Activated naive CD8-positive, alpha-beta T cell treated with anti-CD3 and anti-CD28 coated beads, Interleukin-2, amount 10 ng/mL, durations not matched to agents 7 days and 5 days (primary cell): ENCODE data around the gene CENPP. TPM values are rescaled to one million over a fixed set of nuclear protein-coding genes. Genes with fewer than 3 reads are reported as not detected.

ENCODE experiments used
- ATAC-seq: fragments of 150-1000 bp; cut with Tn5 transposase; one replicate; pipeline ENCODE4 v1.10.0; 2021; ENCODE audit warnings: low read depth, moderate library complexity
- POLR2A ChIA-PET: fragments of 350-600 bp; sonication (Branson Sonifier 250); formaldehyde crosslinking; loops from one replicate; lab custom pipeline; 2021; ENCODE audit warnings: antibody characterized with exemption; lab: Charles Lee
- DNase-seq: peaks from one replicate; pipeline ENCODE4 v3.0.0; 2021
- H3K27ac Mint-ChIP-seq: one replicate; pipeline ENCODE4 v1.8.0; 2022; ENCODE audit warnings: mild to moderate bottlenecking, mixed read lengths
- H3K27me3 Mint-ChIP-seq: one replicate; pipeline ENCODE4 v1.8.0; 2022; ENCODE audit warnings: mild to moderate bottlenecking, moderate library complexity, mixed read lengths
- H3K36me3 Mint-ChIP-seq: one replicate; pipeline ENCODE4 v1.8.0; 2021; ENCODE audit warnings: mild to moderate bottlenecking, mixed read lengths
- H3K4me1 Mint-ChIP-seq: one replicate; pipeline ENCODE4 v1.8.0; 2021; ENCODE audit warnings: mixed read lengths
- H3K4me3 Mint-ChIP-seq: one replicate; pipeline ENCODE4 v1.8.0; 2022; ENCODE audit warnings: mild to moderate bottlenecking, moderate library complexity, mixed read lengths
- H3K9me3 Mint-ChIP-seq: one replicate; pipeline ENCODE4 v1.8.0; 2021; ENCODE audit warnings: mixed read lengths
- total RNA-seq, 2 experiments: library from RNA; stranded (reverse); gene quantifications; one replicate each; pipeline ENCODE4 v1.2.3, GENCODE V29; 2021

The CENPP gene
- total RNA-seq, 2 experiments from 2014 or later = 19.6 to 20.6 TPM

DNA sequence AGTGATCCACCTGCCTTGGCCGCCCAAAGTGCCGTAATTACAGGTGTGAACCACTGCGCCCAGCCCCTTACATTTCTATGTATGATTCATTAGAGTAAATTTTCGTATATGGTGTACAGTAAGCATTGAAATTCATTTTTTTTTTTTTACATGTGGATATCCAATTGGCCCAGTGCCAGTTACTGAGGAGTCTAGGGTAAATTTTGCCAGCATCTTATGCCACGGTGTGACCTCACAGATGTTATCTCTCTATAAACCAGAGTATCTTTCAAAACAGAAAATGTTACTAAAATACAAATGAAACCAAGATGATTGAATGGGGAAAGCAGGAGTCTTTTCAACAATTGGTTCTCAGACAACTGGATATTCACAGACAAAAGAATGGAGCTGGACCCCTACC, 279.5 kb downstream of the CENPP start:
- H3K36me3 Mint-ChIP-seq = peaks cover 10% of the 10 kb centered on the region
- ATAC-seq = no peak
- POLR2A ChIA-PET = no interaction called here
- H3K27me3 Mint-ChIP-seq = no peaks in the 10 kb centered on the region
- no peak overlapping the region for H3K4me3 Mint-ChIP-seq
- H3K27ac Mint-ChIP-seq = no peak overlapping the region
- H3K9me3 Mint-ChIP-seq = no peaks in the 10 kb centered on the region
- H3K4me1 Mint-ChIP-seq = no peaks in the 10 kb centered on the region
- no peak for DNase-seq

DNA sequence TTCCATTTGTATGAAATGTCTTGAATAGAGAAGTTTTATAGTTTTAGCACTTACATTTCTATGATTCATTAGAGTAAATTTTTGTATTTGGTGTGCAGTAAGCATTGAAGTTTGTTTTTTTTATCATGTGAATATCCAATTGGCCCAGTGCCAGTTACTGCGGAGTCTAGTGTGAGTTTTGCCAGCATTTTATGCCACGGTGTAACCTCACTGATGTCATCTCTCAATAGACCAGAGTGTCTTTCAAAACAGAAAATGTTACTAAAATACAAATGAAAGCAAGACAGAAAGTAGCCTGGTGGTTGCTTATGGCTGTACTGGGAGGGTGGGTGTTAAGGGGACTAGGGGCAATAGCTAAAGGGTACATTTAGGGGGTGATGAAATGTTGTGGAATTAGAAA, 281.3 kb downstream of the CENPP start:
- H3K9me3 Mint-ChIP-seq = no peaks in the 10 kb centered on the region
- ATAC-seq = no peak

DNA sequence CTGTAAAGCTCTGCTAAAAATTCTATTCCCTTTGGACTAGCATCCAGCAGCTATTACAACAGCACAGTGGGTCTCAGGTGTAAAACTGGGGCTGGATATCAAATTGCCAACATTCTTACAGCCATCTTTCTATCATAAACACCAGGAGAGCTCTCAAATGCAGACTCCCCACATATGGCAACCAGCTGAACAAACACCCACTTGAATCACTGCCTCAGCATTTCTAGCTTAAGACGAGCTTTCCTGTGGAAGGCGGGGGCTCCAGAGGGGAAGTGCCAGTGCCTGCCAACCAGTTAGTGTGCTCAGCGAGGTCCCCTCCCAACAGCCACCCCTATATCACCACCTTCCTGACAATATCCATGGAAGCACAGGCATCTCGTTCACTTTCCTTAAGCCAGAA, 282.0 kb downstream of the CENPP start:
- Mint-ChIP-seq H3K9me3 (no peaks in the 10 kb centered on the region), H3K36me3 (peaks cover 13% of the 10 kb centered on the region), H3K27me3 (no peaks in the 10 kb centered on the region), H3K4me3 (no peak overlapping the region), H3K4me1 (no peaks in the 10 kb centered on the region), H3K27ac (no peak overlapping the region)
- DNase-seq (no peak), ATAC-seq (no peak)
- POLR2A ChIA-PET = no interaction called here

More for the DNA sequence above, 281.3 kb downstream of the CENPP start:
- H3K36me3 Mint-ChIP-seq = peaks cover 13% of the 10 kb centered on the region
- H3K4me3 Mint-ChIP-seq = no peak overlapping the region
- no peaks in the 10 kb centered on the region for H3K4me1 Mint-ChIP-seq
- no peak for DNase-seq
- no peaks in the 10 kb centered on the region for H3K27me3 Mint-ChIP-seq
- POLR2A ChIA-PET = no interaction called here
- no peak overlapping the region for H3K27ac Mint-ChIP-seq

DNA sequence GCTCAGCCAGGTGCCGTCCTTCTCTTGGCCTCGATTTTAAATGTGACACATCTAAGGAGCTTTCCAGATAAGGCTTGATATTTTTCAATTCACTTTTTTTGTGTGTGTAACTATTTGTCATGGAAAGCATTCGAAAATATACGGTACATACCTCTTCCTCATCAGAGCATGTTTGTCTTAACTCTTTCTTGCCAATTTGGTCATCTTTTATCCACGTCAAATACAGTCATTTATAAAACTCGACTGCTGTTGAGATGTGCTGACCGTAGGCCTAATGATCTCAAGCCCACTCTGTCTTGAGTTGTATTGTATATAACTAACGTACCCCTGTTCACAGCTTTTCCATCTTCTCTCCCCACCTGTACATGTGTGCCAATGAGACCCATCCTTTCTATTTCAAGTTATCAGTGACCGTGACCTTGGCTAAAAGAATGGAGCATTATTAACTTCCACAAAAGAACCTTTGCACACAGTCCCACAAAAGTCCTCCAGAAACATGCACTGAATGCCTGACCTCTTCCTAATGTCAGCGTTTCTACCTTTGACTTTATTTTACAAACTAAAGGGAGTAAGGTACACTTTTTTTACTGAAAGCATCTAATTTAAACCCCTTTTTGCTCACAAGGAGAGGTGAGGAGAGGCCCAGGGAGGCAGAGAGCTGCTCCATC, 282.6 kb downstream of the CENPP start:
- no peak overlapping the region for H3K4me3 Mint-ChIP-seq
- POLR2A ChIA-PET = no interaction called here
- H3K36me3 Mint-ChIP-seq = peaks cover 12% of the 10 kb centered on the region
- H3K27me3 Mint-ChIP-seq = no peaks in the 10 kb centered on the region
- H3K4me1 Mint-ChIP-seq = no peaks in the 10 kb centered on the region
- DNase-seq = no peak
- no peak overlapping the region for H3K27ac Mint-ChIP-seq
- H3K9me3 Mint-ChIP-seq = no peaks in the 10 kb centered on the region
- no peak for ATAC-seq

DNA sequence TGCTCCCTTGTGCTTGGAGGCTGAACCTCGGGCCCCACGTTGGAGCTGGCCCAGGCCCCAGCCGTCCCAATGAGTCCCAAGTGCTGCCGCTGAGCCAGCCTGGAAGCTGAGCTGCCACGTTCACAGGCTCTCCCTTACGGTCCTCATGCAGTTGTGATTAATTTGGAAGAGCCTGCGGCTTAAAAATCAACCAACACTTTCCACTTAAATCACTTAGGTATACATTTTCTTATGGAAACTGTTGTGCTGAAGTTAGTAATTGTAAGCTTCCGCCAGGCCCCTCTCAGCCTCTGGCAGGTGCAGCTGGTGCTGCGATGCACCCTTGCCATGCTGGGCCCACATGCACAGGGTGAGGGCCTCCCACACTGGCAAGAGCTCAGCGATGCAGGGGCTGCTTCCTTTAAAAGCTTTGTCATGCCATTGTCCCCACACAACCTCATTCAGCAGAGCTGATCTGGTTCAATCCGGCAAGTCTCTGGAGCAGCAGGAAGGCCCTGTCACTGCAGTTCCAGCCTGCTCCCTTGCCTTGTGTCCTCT, 283.2 kb downstream of the CENPP start:
- POLR2A ChIA-PET = no interaction called here
- no peak overlapping the region for H3K27ac Mint-ChIP-seq

DNA sequence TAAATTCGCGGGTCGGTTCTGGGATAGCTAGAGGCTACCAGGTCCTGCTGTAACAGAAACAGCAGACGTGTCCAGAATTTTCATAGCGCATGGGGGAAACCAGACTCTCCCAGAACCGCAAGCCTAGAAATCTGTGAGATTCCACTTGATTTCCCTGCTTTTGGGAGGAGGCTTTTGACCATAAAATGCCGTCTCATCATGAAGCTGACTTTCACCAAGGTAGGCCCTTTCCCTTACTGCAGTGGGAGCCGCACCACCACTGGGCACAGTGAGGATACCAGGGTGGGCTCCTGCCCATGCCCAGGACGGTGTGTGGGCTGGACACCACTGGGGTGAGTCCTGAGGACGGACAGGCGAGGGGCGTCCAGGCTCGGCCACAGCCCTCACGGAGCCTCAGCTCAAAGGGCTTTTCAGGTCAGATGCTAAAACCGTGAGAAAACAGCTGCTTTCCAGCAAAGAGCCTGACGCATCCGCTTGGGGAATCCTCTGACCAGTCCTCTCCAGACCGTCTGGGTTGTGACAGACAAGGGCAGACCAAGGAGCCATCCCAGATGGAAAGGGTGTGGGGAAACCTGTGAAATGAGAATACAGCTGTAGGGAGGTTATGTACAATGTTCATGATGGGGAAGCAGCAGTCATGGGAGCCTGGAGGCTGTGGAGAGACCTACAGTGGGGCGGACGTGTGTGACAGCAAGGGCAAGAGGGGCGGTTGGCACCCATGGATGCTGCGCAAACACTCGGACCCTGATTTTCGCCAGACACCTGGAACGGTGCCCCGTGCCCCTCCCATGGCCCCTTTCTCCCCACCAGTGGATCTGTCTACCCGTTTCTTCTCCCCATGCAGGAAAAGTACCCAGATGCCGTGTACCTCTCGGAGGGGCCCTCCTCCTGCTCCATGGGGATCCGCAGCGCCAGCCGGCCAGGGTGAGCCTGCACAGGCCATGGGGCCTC, 285.0 kb downstream of the CENPP start:
- Mint-ChIP-seq H3K27me3 (no peaks in the 10 kb centered on the region), H3K36me3 (peaks cover 3% of the 10 kb centered on the region), H3K4me1 (no peaks in the 10 kb centered on the region), H3K27ac (no peak overlapping the region), H3K4me3 (no peak overlapping the region), H3K9me3 (no peaks in the 10 kb centered on the region)
- ATAC-seq (no peak), DNase-seq (no peak)
- POLR2A ChIA-PET = no interaction called here

More for the DNA sequence above, 283.2 kb downstream of the CENPP start:
- ATAC-seq = no peak
- Mint-ChIP-seq H3K9me3 (no peaks in the 10 kb centered on the region), H3K36me3 (peaks cover 9% of the 10 kb centered on the region), H3K4me1 (no peaks in the 10 kb centered on the region), H3K27me3 (no peaks in the 10 kb centered on the region), H3K4me3 (no peak overlapping the region)
- DNase-seq = no peak

DNA sequence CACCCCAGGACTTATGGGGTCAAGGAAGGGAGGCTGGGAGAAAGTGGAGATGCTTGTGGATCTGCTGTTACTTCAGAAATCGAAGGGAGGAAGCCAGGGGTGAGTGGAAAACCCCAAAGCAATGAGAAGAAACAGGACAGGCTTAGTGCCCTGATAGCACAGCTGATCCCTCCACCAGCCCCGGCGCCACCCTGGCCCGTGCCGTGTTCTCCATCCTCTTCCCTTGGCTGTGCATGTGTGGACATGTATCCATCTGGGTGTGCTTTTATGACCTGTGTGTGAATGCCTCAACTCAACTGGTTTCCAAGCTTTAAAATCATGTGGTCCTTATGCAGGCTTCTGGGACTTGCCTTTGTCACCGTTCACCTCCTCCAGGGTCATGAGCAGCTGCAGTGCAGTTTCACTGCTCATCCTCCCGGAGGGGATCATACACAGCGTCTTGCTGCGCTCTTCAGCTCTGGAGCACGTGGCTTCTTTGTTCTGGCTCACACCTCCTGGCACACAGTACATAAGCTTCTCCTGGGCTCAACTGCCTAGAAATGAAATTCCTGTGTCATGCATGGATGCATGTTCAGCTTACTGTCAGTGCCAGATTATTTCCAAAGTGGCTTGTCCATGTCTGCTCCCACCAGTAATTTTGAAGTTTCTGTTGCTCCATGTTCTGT, 286.0 kb downstream of the CENPP start:
- Mint-ChIP-seq H3K27ac (no peak overlapping the region), H3K27me3 (no peaks in the 10 kb centered on the region), H3K4me1 (no peaks in the 10 kb centered on the region), H3K4me3 (no peak overlapping the region), H3K36me3 (peaks cover 8% of the 10 kb centered on the region), H3K9me3 (no peaks in the 10 kb centered on the region)
- POLR2A ChIA-PET = no interaction called here
- no peak for DNase-seq
- ATAC-seq = no peak

DNA sequence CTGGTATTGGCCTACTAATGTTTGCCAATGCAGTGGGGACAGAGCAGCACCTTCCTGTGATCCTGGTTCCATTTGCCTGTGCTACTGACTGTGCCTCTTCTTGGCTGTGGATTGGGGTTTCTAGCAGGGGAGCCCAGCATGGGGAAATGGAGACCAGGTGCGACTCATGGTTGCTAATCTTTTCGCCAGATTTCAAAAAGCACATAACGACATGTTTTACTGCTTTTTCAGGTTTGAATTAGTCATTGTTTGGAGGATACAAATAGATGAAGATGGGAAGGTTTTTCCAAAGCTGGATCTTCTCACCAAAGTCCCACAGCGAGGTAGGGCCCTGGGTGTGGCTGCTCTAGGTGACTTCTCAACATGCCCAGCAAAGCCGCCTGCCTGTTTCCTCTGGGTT, 286.5 kb downstream of the CENPP start:
- no peaks in the 10 kb centered on the region for H3K27me3 Mint-ChIP-seq

DNA sequence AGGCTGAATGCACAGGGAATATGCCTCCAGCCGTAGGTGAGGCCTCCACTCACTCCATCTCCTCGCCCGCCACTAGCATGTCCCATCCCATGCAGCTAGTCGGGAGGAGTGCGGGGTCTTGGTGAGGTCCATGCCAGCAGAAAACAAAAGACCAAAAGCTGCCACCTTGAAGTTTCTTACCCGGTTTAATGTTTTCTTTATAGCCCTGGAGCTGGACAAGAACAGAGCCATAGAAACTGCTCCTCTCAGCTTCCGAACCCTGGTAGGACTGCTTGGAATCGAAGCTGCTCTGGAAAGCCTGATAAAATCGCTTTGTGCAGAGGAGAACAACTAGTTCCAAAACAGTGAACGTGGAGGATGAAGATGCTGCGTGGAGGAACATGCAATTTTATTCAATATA, 287.1 kb downstream of the CENPP start:
- no peaks in the 10 kb centered on the region for H3K9me3 Mint-ChIP-seq
- POLR2A ChIA-PET = no interaction called here
- H3K27ac Mint-ChIP-seq = no peak overlapping the region
- no peaks in the 10 kb centered on the region for H3K4me1 Mint-ChIP-seq
- DNase-seq = no peak
- peaks cover 8% of the 10 kb centered on the region for H3K36me3 Mint-ChIP-seq
- ATAC-seq = no peak
- no peaks in the 10 kb centered on the region for H3K27me3 Mint-ChIP-seq
- H3K4me3 Mint-ChIP-seq = no peak overlapping the region

More for the DNA sequence above, 286.5 kb downstream of the CENPP start:
- Mint-ChIP-seq H3K4me3 (no peak overlapping the region), H3K4me1 (no peaks in the 10 kb centered on the region), H3K36me3 (peaks cover 8% of the 10 kb centered on the region), H3K27ac (no peak overlapping the region), H3K9me3 (no peaks in the 10 kb centered on the region)
- POLR2A ChIA-PET = no interaction called here
- no peak for DNase-seq
- no peak for ATAC-seq

DNA sequence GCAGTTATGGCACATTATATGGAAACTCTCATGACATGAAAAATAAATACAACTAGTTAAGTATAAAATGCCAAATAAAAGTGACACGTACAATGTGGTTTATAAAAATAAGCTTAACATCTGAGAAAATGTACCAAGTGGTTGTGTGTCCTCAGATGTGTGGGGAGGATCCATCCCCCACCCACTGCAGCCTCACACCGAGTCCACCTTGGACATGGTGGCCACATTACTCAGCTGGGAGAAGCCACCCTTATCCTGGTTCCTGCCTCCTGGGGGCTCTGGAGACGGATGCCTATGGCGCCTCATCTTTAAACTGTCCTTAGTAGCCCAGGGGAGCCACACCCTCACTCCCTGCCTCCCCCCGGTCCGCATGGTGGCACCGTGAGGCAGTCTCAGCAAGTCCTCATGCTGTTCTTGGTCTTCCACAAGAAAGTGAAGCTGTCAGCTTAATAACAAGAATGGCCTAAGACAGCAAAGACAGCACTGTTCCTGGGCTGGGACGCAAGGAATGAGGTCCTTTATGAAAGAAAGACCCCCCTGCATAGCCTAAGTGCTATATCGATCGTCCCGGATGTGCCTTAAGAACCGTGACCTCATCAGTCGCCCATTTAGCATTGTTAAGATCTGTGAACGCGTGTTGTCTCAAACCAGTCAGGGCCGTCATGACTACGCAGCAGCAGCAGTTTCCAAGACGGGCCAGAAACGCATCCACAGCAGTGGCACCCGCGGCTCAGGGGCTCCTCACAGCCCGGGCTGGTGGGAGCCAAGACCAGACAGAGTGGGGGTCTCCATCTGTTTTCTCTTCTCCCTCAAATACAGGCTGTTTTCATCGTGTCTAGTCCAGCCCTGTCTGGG, 287.7 kb downstream of the CENPP start:
- ATAC-seq = no peak
- no peaks in the 10 kb centered on the region for H3K4me1 Mint-ChIP-seq
- H3K9me3 Mint-ChIP-seq = no peaks in the 10 kb centered on the region
- POLR2A ChIA-PET = no interaction called here
- H3K4me3 Mint-ChIP-seq = no peak overlapping the region
- H3K27me3 Mint-ChIP-seq = no peaks in the 10 kb centered on the region
- H3K27ac Mint-ChIP-seq = no peak overlapping the region
- H3K36me3 Mint-ChIP-seq = peaks cover 8% of the 10 kb centered on the region
- DNase-seq = no peak

DNA sequence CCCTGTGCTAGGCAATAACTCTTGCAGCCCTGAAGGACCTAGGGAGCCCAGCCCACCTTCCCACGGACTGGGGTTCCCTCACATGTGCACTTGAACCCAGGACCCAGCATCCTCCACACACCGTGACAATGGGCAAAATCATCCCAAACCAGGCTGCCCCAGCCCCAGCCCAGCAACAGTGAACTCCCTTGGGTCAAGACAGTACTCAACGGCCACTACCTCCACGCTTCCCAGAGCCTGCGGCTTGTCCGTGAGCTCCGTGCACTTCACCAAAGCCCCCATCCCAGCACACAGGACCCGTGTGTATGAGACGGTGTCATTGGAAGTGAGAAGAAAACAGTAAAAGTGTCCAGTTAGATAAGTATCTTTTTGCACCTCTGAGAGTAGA, 288.4 kb downstream of the CENPP start:
- Mint-ChIP-seq H3K36me3 (peaks cover 8% of the 10 kb centered on the region), H3K27ac (no peak overlapping the region), H3K4me3 (no peak overlapping the region), H3K9me3 (no peaks in the 10 kb centered on the region), H3K4me1 (no peaks in the 10 kb centered on the region), H3K27me3 (no peaks in the 10 kb centered on the region)
- POLR2A ChIA-PET = no interaction called here
- ATAC-seq (no peak), DNase-seq (no peak)

DNA sequence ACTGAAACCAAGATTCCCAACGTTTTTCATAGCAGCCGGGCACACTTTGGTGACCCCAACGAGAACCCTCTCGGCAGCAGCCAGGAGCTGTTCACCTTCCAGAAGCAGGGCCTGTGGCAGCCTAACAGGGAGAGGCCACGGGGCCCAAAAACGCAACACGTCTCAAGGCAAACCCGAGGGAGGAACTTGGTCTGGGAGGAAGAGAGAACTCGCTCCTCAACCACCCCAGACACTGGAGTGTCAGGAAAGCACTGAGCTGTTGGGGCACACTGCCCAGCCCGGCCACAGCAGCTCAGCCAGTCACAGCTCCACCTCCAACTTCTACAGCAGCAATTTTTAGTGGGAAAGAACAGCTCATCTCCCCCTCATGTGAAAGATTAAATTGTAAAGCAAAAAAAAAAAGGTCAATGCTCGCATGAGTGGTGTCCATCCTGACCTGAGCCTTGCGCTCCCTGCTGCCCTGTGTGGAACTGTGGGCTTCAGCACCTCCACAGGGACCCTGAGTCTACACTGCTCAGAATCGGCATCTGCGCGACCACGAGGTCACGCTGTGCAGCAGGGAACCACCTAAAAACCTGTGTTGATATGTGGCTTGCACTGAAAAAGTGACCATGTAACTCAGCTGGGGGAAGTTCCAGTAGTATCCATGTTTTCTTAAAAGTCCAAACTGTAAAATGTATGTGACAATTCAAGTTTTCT, 289.2 kb downstream of the CENPP start:
- no peaks in the 10 kb centered on the region for H3K4me1 Mint-ChIP-seq
- ATAC-seq (no peak), DNase-seq (no peak)
- H3K27ac Mint-ChIP-seq = no peak overlapping the region
- H3K4me3 Mint-ChIP-seq = no peak overlapping the region
- POLR2A ChIA-PET = no interaction called here
- H3K36me3 Mint-ChIP-seq = peaks cover 8% of the 10 kb centered on the region
- H3K27me3 Mint-ChIP-seq = no peaks in the 10 kb centered on the region
- no peaks in the 10 kb centered on the region for H3K9me3 Mint-ChIP-seq
